AG09309 (cell line): ENCODE data around the gene NXT2.
"Not testable (repeated sequence)": the region's sequence is repeated elsewhere in the genome, so short reads cannot be mapped to it uniquely, and the experiment has no call there.

Experiments used
- DNase-seq: peaks from one replicate; pipeline ENCODE4 v3.0.0-alpha.2; 2010; ENCODE audit warnings: low read depth
- H3K4me3 ChIP-seq: 2 replicates; pipeline ENCODE4 v1.5.1; 2011; ENCODE audit warnings: mild to moderate bottlenecking, low read depth, low read length, moderate library complexity; ENCODE audit not compliant: control insufficient read depth
- TF ChIP-seq, protein P1 (sequence below): IDR thresholded peaks from 2 replicates; pipeline ENCODE4 v1.5.1; 2011; ENCODE audit warnings: mild to moderate bottlenecking, low read depth, low read length, inconsistent platforms; ENCODE audit not compliant: insufficient read depth, control insufficient read depth; ENCODE audit errors: missing control alignments

The NXT2 gene

GRCh38 chrX:109511113-109511512 is 25.5 kb upstream of the NXT2 start:
- DNase-seq: no peak
- no peak overlapping the region for H3K4me3 ChIP-seq
- TF ChIP-seq, protein P1, sequence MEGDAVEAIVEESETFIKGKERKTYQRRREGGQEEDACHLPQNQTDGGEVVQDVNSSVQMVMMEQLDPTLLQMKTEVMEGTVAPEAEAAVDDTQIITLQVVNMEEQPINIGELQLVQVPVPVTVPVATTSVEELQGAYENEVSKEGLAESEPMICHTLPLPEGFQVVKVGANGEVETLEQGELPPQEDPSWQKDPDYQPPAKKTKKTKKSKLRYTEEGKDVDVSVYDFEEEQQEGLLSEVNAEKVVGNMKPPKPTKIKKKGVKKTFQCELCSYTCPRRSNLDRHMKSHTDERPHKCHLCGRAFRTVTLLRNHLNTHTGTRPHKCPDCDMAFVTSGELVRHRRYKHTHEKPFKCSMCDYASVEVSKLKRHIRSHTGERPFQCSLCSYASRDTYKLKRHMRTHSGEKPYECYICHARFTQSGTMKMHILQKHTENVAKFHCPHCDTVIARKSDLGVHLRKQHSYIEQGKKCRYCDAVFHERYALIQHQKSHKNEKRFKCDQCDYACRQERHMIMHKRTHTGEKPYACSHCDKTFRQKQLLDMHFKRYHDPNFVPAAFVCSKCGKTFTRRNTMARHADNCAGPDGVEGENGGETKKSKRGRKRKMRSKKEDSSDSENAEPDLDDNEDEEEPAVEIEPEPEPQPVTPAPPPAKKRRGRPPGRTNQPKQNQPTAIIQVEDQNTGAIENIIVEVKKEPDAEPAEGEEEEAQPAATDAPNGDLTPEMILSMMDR: no peak

GRCh38 chrX:109519001-109519400 is 17.6 kb upstream of the NXT2 start:
- TF ChIP-seq, protein P1: no peak
- no peak overlapping the region for H3K4me3 ChIP-seq
- no peak for DNase-seq

DNA sequence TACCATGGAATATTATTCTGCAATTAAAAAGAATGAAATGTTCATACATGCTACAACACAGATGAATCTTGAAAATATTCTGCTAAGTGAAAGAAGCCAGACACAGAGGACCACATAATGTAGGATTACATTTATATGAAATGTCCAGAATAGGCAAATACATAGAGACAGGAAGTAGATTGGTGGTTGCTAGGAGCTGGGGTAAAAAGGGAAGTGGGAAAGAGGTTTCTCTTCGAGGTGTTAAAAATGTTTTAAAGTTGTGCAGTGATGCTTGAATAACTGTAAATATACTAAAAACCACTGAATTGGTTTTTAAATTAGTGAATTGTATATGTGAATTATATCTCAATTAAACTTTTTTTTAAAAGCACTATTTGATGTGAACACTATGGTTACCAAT is 3.6 kb upstream of the NXT2 start:
- no peak overlapping the region for H3K4me3 ChIP-seq
- DNase-seq: no peak
- TF ChIP-seq, protein P1: no peak

DNA sequence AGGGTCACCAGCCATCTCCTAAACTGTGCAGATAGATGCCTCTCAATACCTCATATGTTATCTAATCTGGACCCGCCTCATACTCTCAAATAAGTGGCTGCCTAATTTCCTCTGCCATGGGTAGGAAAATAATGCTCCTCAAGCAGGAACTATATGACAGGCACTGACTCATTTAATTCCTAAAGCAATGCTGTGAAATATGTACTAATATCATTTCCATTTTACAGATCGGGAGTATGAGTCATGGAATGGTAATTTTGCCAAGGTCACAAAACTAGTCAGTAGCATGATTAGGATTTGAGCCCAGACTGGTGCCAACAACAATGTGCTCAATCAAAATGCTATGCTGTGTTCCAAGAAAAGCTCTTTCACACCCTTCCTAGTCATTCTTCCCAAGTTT is 3.0 kb upstream of the NXT2 start:
- DNase-seq: no peak
- no peak overlapping the region for H3K4me3 ChIP-seq
- TF ChIP-seq, protein P1: no peak

DNA sequence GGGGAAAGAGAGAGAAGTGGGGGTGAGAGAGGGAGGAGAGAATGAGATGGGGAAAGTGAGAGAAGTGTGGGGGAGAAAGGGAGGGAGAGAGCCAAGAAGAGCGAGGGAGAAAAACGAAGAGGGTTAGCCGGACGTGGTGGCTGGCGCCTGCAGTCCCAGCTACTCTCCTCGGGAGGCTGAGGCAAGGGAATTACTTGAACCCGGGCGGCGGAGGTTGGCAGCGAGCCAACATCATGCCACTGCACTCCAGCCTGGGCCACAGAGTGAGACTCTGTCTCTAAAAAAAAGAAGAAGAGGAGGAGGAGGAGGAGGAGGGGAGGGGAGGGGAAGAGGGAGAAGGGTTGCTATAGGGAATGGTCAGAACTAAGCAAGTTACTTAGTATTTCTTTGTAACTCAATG is 1.7 kb upstream of the NXT2 start:
- DNase-seq: no peak
- H3K4me3 ChIP-seq: no peak overlapping the region
- TF ChIP-seq, protein P1: no peak

DNA sequence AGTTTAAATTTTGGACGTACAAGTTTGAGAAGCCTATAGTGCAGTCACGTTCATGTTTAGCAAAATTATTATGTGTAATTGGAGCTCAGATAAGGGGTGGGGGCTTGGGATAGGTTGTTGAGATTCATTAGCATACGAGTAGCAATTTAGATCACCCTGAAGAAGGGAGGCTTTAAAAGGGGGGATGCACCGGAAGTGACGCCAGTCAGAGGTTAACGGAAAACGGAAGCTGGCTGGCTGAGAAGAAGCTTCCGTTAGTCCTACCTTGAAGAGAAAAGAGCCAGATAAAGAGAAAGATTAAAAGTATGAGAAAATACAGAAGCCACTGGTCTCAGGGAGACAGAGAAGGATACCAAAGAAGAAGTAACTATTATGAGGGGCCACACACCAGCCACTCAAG is 1.1 kb upstream of the NXT2 start:
- TF ChIP-seq, protein P1: no peak
- H3K4me3 ChIP-seq: no peak overlapping the region
- DNase-seq: no peak

- H3K4me3 ChIP-seq: peak overlapping the region; percentile 58
- TF ChIP-seq, protein P1: no peak
- peak; percentile 24 for DNase-seq
Observed at GRCh38 chrX:109537324-109537665, 651 bp downstream of the NXT2 start.

GRCh38 chrX:109539007-109539406 is 2.4 kb downstream of the NXT2 start:
- not testable (repeated sequence) for DNase-seq, H3K4me3 ChIP-seq
